ENCODE data around the gene NBEAL1. TPM values are rescaled to one million over a fixed set of nuclear protein-coding genes. Genes with fewer than 3 reads are reported as not detected.
"Not testable (repeated sequence)": the region's sequence is repeated elsewhere in the genome, so short reads cannot be mapped to it uniquely, and the experiment has no call there.

NBEAL1 gene
- total RNA-seq, 3 donors from 2014 or later: 55.0 to 107 (median 81.0) TPM

DNA sequence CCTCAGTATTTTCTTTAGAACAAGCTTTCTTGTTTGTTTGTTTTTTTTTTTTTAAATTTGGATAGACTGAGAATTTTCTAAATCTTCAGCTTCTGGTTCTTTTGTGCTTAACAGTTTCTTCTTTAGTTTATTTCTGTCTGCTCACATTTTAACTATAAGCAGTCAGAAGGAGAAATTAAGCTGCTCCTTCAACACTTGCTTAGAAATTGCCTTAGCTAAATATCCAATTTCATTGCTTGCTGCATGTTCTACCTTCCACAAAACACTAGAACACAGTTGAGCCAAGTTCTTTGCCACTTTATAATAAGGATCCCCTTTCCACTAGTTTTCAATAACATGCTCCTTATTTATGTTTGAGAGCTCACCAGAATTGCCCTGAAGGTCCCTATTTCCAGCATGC lies 57.7 kb downstream of the NBEAL1 start:
- ATAC-seq (no peak), DNase-seq (no peak)
- Histone ChIP-seq H3K36me3 (ENCODE audit: low read depth) (no peaks in the 10 kb centered on the region), H3K4me1 (ENCODE audit: low read depth) (peaks cover 6% of the 10 kb centered on the region), H3K9me3 (no peaks in the 10 kb centered on the region), H3K4me3 (no peak overlapping the region)
- intact Hi-C loops (cut with DNase I, micrococcal nuclease): no loop called here
- TF ChIP-seq, protein P1, sequence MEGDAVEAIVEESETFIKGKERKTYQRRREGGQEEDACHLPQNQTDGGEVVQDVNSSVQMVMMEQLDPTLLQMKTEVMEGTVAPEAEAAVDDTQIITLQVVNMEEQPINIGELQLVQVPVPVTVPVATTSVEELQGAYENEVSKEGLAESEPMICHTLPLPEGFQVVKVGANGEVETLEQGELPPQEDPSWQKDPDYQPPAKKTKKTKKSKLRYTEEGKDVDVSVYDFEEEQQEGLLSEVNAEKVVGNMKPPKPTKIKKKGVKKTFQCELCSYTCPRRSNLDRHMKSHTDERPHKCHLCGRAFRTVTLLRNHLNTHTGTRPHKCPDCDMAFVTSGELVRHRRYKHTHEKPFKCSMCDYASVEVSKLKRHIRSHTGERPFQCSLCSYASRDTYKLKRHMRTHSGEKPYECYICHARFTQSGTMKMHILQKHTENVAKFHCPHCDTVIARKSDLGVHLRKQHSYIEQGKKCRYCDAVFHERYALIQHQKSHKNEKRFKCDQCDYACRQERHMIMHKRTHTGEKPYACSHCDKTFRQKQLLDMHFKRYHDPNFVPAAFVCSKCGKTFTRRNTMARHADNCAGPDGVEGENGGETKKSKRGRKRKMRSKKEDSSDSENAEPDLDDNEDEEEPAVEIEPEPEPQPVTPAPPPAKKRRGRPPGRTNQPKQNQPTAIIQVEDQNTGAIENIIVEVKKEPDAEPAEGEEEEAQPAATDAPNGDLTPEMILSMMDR (IDR thresholded peaks at IDR 0.05): no peak

DNA sequence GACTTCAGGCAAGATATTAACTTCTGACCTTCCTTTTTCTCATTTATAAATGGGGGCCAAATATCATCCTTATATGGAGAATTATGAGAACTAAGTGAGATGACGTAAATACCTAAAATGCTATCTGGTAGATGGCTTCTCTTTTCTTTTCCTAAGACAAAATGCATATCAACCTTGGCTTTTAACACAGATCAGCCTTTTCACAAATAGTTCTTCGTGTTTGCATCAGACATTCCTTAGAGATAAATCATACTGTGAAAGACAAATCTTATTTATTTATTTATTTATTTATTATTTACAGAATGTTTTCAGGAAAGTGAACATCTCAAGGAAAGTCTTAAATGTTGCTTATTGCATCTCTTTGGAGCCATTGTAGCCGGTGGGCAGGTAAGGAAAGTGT lies 62.8 kb downstream of the NBEAL1 start:
- Histone ChIP-seq H3K4me1 (ENCODE audit: low read depth) (no peaks in the 10 kb centered on the region), H3K4me3 (no peak overlapping the region), H3K9me3 (no peaks in the 10 kb centered on the region), H3K36me3 (ENCODE audit: low read depth) (no peaks in the 10 kb centered on the region)
- ATAC-seq: no peak
- intact Hi-C loops (cut with DNase I, micrococcal nuclease): no loop called here
- TF ChIP-seq, protein P1 (IDR thresholded peaks at IDR 0.05): no peak
- DNase-seq: no peak

- no peak overlapping the region for H3K4me3 ChIP-seq
- TF ChIP-seq, protein P1 (IDR thresholded peaks at IDR 0.05): no peak
- intact Hi-C loops (cut with DNase I, micrococcal nuclease): no loop called here
- no peaks in the 10 kb centered on the region for H3K36me3 ChIP-seq (ENCODE audit: low read depth)
- ATAC-seq (no peak), DNase-seq (no peak)
- H3K4me1 ChIP-seq (ENCODE audit: low read depth): no peaks in the 10 kb centered on the region
- H3K9me3 ChIP-seq: no peaks in the 10 kb centered on the region
Observed at GRCh38 chr2:203080447-203081045, 65.9 kb downstream of the NBEAL1 start.

DNA sequence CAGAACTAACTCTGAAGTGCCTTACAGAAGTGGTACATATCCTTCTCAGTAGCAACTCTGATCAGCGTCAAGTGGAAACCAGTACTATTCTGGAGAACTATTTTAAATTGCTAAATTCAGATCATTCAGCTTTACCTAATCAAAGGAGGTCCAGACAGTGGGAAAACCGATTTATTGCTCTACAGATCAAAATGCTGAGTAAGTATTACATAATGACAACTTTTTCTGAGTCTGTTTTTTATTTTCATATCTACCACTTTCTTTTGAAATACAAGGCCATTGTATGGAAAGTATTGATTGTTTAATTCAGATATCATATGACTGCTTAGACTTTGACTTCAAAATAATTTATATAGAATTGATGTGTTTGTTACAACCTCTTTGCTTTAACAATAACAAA lies 68.7 kb downstream of the NBEAL1 start:
- no peak for ATAC-seq
- no peak overlapping the region for H3K4me3 ChIP-seq
- no peaks in the 10 kb centered on the region for H3K4me1 ChIP-seq (ENCODE audit: low read depth)
- H3K36me3 ChIP-seq (ENCODE audit: low read depth): no peaks in the 10 kb centered on the region
- TF ChIP-seq, protein P1 (IDR thresholded peaks at IDR 0.05): no peak
- intact Hi-C loops (cut with DNase I, micrococcal nuclease): no loop called here
- DNase-seq: no peak
- H3K9me3 ChIP-seq: no peaks in the 10 kb centered on the region

DNA sequence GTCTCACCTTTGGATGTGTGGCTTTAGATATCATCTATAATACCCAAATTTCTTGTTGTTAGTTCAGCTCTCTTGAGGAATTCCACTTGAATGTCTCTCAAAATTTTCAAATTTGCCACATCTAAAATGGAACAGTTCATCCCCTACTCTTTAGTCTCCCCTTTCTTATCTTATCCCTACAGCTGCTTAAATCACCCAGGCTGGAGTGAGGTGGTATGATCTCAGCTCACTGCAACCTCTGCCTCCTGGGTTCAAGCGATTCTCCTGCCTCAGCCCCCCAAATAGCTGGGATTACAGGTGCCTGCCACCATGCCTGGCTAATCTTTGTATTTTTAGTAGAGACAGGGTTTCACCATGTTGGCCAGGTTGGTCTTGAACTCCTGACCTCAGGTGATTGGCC lies 71.7 kb downstream of the NBEAL1 start:
- intact Hi-C loops (cut with DNase I, micrococcal nuclease); H3K4me3 ChIP-seq; ATAC-seq; DNase-seq; H3K9me3 ChIP-seq; H3K4me1 ChIP-seq (ENCODE audit: low read depth); H3K36me3 ChIP-seq (ENCODE audit: low read depth): not testable (repeated sequence)

- H3K4me1 ChIP-seq (ENCODE audit: low read depth); DNase-seq; intact Hi-C loops (cut with DNase I, micrococcal nuclease); H3K9me3 ChIP-seq; ATAC-seq; H3K4me3 ChIP-seq; H3K36me3 ChIP-seq (ENCODE audit: low read depth): not testable (repeated sequence)
Observed at GRCh38 chr2:203090721-203091120, 76.0 kb downstream of the NBEAL1 start.

GRCh38 chr2:203097735-203098134 lies 83.1 kb downstream of the NBEAL1 start:
- DNase-seq (peak in 1 of 3 donors; percentile 15), ATAC-seq (no peak)
- H3K4me3 ChIP-seq: no peak overlapping the region
- H3K36me3 ChIP-seq (ENCODE audit: low read depth): no peaks in the 10 kb centered on the region
- no peaks in the 10 kb centered on the region for H3K9me3 ChIP-seq
- intact Hi-C loops (cut with DNase I, micrococcal nuclease): no loop called here
- TF ChIP-seq, protein P1 (IDR thresholded peaks at IDR 0.05): no peak
- H3K4me1 ChIP-seq (ENCODE audit: low read depth): no peaks in the 10 kb centered on the region

GRCh38 chr2:203102357-203102756 lies 87.7 kb downstream of the NBEAL1 start:
- H3K4me1 ChIP-seq (ENCODE audit: low read depth); ATAC-seq; H3K4me3 ChIP-seq; intact Hi-C loops (cut with DNase I, micrococcal nuclease); H3K36me3 ChIP-seq (ENCODE audit: low read depth); H3K9me3 ChIP-seq; DNase-seq: not testable (repeated sequence)

Measured in mucosa of descending colon (tissue), 3 donors.